Neural cell (in vitro differentiated cells): ENCODE data around the gene MPPED2. TPM values are rescaled to one million over a fixed set of nuclear protein-coding genes. Genes with fewer than 3 reads are reported as not detected.

ENCODE experiments used
- H2AFZ ChIP-seq: fragments of 200-600, 300-800 bp; sonication (generic), shearing (Covaris generic); 2 replicates; pipeline ENCODE4 v1.6.0; 2014; ENCODE audit warnings: low read depth, mild to moderate bottlenecking, antibody characterized with exemption, low read length, moderate library complexity
- H3F3A ChIP-seq: fragments of 200-600 bp; shearing (Covaris generic); 2 replicates; pipeline ENCODE4 v1.6.1; 2016; ENCODE audit warnings: mild to moderate bottlenecking, moderate library complexity, mixed read lengths, antibody characterized with exemption, low read length; ENCODE audit not compliant: insufficient read depth, poor library complexity, severe bottlenecking
- H3K27ac ChIP-seq: fragments of 200-600, 300-800 bp; sonication (generic), shearing (Covaris generic); 2 replicates; pipeline ENCODE4 v1.5.1; 2014; ENCODE audit warnings: mild to moderate bottlenecking, low read length, moderate library complexity
- H3K27me3 ChIP-seq: fragments of 300-800, 200-600 bp; sonication (generic), shearing (Covaris generic); 2 replicates; pipeline ENCODE4 v1.6.0; 2014; ENCODE audit warnings: mild to moderate bottlenecking, low read depth, low read length, moderate library complexity; ENCODE audit not compliant: insufficient read depth
- H3K36me3 ChIP-seq: fragments of 300-800, 200-600 bp; sonication (generic), shearing (Covaris generic); 2 replicates; pipeline ENCODE4 v1.5.1; 2014; ENCODE audit warnings: mild to moderate bottlenecking, antibody characterized with exemption, low read length, moderate library complexity; ENCODE audit not compliant: insufficient read depth
- H3K4me2 ChIP-seq: fragments of 300-800, 200-600 bp; sonication (generic), shearing (Covaris generic); 2 replicates; pipeline ENCODE4 v1.6.0; 2014; ENCODE audit warnings: mild to moderate bottlenecking, low read length
- H3K4me3 ChIP-seq: fragments of 300-800, 200-600 bp; sonication (generic), shearing (Covaris generic); 2 replicates; pipeline ENCODE4 v1.5.1; 2014; ENCODE audit warnings: mild to moderate bottlenecking, low read length, moderate library complexity
- H3K79me2 ChIP-seq: fragments of 200-600 bp; shearing (Covaris generic); replicated peaks from 2 replicates; pipeline ENCODE4 v1.6.0; 2014; ENCODE audit warnings: mild to moderate bottlenecking, low read length, moderate library complexity; ENCODE audit not compliant: insufficient read depth
- H3K9ac ChIP-seq: fragments of 300-800, 200-600 bp; sonication (generic), shearing (Covaris generic); 2 replicates; pipeline ENCODE4 v1.6.1; 2016; ENCODE audit warnings: mild to moderate bottlenecking, low read length, mixed read lengths
- H3K9me2 ChIP-seq: fragments of 200-600 bp; shearing (Covaris generic); 2 replicates; pipeline ENCODE4 v1.6.1; 2016; ENCODE audit warnings: mild to moderate bottlenecking, low read length, mixed read lengths; ENCODE audit not compliant: insufficient read depth
- H3K9me3 ChIP-seq: fragments of 200-600, 300-800 bp; sonication (generic), shearing (Covaris generic); 2 replicates; pipeline ENCODE4 v1.6.1; 2016; ENCODE audit warnings: mild to moderate bottlenecking, mixed run types, low read length, moderate library complexity, mixed read lengths
- H4K20me1 ChIP-seq: fragments of 200-600 bp; shearing (Covaris generic); 2 replicates; pipeline ENCODE4 v1.6.1; 2016; ENCODE audit warnings: mild to moderate bottlenecking, mixed run types; ENCODE audit not compliant: insufficient read depth
- CTCF ChIP-seq: fragments of 450-650 bp; IDR thresholded peaks from 2 replicates; pipeline ENCODE4 v1.5.1; 2014; ENCODE audit warnings: antibody characterized with exemption, mild to moderate bottlenecking, moderate library complexity; ENCODE audit not compliant: poor library complexity, severe bottlenecking
- EP300 ChIP-seq: fragments of 450-650 bp; conservative IDR thresholded peaks from 2 replicates; pipeline ENCODE4 v1.6.1; 2014; ENCODE audit warnings: antibody characterized with exemption, mild to moderate bottlenecking, moderate library complexity; ENCODE audit not compliant: poor library complexity, severe bottlenecking
- EZH2 ChIP-seq: fragments of 200-600, 300-800 bp; shearing (Covaris generic), sonication (generic); IDR thresholded peaks from 2 replicates; pipeline ENCODE4 v1.6.1; 2014; ENCODE audit warnings: antibody characterized with exemption, low read length, borderline replicate concordance, mild to moderate bottlenecking; ENCODE audit not compliant: insufficient read depth, poor library complexity, severe bottlenecking
- MXI1 ChIP-seq: fragments of 450-650 bp; conservative IDR thresholded peaks from 2 replicates; pipeline ENCODE4 v1.6.1; 2014; ENCODE audit warnings: antibody characterized with exemption, mild to moderate bottlenecking; ENCODE audit not compliant: poor library complexity, severe bottlenecking
- POLR2AphosphoS5 ChIP-seq: IDR thresholded peaks from 2 replicates; pipeline ENCODE4 v1.6.1; 2012
- RAD21 ChIP-seq: fragments of 450-650 bp; conservative IDR thresholded peaks from 2 replicates; pipeline ENCODE4 v1.6.1; 2014; ENCODE audit warnings: antibody characterized with exemption, mild to moderate bottlenecking, moderate library complexity
- REST ChIP-seq: IDR thresholded peaks from 2 replicates; pipeline ENCODE4 v1.6.1; 2012; ENCODE audit warnings: borderline replicate concordance
- SMC3 ChIP-seq: fragments of 450-650 bp; conservative IDR thresholded peaks from 2 replicates; pipeline ENCODE4 v1.6.1; 2014; ENCODE audit warnings: antibody characterized with exemption, mild to moderate bottlenecking, moderate library complexity; ENCODE audit not compliant: poor library complexity
- TAF1 ChIP-seq: IDR thresholded peaks from 2 replicates; pipeline ENCODE4 v1.6.1; 2012; ENCODE audit warnings: low read depth
- polyA plus RNA-seq: library from polyadenylated mRNA; depleted of rRNA; stranded (reverse); fragments of >200 nt; gene quantifications from 2 replicates; pipeline ENCODE4 v1.2.3, GENCODE V29; 2014

MPPED2 gene
- polyA plus RNA-seq, 1 donor from 2014 or later: 99.7 TPM

- Histone ChIP-seq H3K4me3 (no peak overlapping the region), H3K9me3 (no peaks in the 10 kb centered on the region), H3K36me3 (no peaks in the 10 kb centered on the region), H3K9ac (no peak overlapping the region), H3K79me2 (no peaks in the 10 kb centered on the region), H3K9me2 (no peaks in the 10 kb centered on the region), H2AFZ (no peak overlapping the region), H3K4me2 (no peak overlapping the region), H3K27ac (peak overlapping the region; percentile 32), H3F3A (peaks cover 5% of the 10 kb centered on the region), H4K20me1 (no peaks in the 10 kb centered on the region), H3K27me3 (no peaks in the 10 kb centered on the region)
- TF ChIP-seq CTCF: no peak
- TF ChIP-seq POLR2AphosphoS5: peak; percentile 86
- peak; percentile 90 for TF ChIP-seq EP300
- TF ChIP-seq SMC3: no peak
Measured at GRCh38 chr11:30631148-30631547, 45.0 kb upstream of the MPPED2 start.

GRCh38 chr11:30619767-30620166 is 33.6 kb upstream of the MPPED2 start:
- no peak overlapping the region for H3K4me3 ChIP-seq
- no peaks in the 10 kb centered on the region for H4K20me1 ChIP-seq
- H3K9me2 ChIP-seq: no peaks in the 10 kb centered on the region
- H3K4me2 ChIP-seq: no peak overlapping the region
- no peaks in the 10 kb centered on the region for H3K9me3 ChIP-seq
- H3K36me3 ChIP-seq: no peaks in the 10 kb centered on the region
- TF ChIP-seq POLR2AphosphoS5 (no peak), CTCF (no peak), RAD21 (no peak), REST (no peak), SMC3 (no peak), MXI1 (no peak), TAF1 (no peak), EP300 (no peak), EZH2 (no peak)
- H3K79me2 ChIP-seq: no peaks in the 10 kb centered on the region
- H3F3A ChIP-seq: no peaks in the 10 kb centered on the region
- H3K9ac ChIP-seq: no peak overlapping the region
- H2AFZ ChIP-seq: no peak overlapping the region
- H3K27ac ChIP-seq: no peak overlapping the region
- no peaks in the 10 kb centered on the region for H3K27me3 ChIP-seq
